Measurements from ENCODE around the gene KRT4.

DNA sequence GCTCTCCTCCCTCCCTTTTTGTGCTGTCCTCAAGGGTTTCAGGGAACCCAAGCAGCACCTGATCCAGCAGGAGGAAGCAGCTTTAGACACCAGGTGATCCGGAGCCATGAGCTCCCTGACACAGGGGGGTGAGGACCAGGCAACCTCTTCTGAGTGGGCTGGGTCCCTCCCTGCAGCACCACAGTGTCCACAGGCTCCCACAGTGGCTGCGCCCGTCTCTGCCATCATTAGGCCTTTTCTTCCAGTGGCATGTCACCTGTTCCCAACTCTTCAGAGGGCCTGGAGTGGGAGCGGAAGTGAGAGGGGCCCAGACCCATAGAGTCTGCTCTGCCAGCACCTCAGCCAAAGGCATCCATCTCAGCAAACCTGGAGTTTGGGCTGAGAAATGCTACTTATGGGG is 36.4 kb downstream of the KRT4 start:
- TF ChIP-seq, protein P1, sequence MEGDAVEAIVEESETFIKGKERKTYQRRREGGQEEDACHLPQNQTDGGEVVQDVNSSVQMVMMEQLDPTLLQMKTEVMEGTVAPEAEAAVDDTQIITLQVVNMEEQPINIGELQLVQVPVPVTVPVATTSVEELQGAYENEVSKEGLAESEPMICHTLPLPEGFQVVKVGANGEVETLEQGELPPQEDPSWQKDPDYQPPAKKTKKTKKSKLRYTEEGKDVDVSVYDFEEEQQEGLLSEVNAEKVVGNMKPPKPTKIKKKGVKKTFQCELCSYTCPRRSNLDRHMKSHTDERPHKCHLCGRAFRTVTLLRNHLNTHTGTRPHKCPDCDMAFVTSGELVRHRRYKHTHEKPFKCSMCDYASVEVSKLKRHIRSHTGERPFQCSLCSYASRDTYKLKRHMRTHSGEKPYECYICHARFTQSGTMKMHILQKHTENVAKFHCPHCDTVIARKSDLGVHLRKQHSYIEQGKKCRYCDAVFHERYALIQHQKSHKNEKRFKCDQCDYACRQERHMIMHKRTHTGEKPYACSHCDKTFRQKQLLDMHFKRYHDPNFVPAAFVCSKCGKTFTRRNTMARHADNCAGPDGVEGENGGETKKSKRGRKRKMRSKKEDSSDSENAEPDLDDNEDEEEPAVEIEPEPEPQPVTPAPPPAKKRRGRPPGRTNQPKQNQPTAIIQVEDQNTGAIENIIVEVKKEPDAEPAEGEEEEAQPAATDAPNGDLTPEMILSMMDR (IDR thresholded peaks at IDR 0.05; ENCODE audit: poor library complexity, severe bottlenecking), result no peak
- no peak for TF ChIP-seq EZH2 (IDR thresholded peaks at IDR 0.05; ENCODE audit: borderline replicate concordance, insufficient read depth, low read length, poor library complexity, severe bottlenecking)
- no peak for TF ChIP-seq POLR2AphosphoS5 (IDR thresholded peaks at IDR 0.05)
- no peak for TF ChIP-seq EP300 (conservative IDR thresholded peaks at IDR 0.05; ENCODE audit: poor library complexity, severe bottlenecking)
- no peak for TF ChIP-seq RAD21 (conservative IDR thresholded peaks at IDR 0.05)
- TF ChIP-seq TAF1 (IDR thresholded peaks at IDR 0.05; ENCODE audit: low read depth), result no peak
- TF ChIP-seq, protein P2, sequence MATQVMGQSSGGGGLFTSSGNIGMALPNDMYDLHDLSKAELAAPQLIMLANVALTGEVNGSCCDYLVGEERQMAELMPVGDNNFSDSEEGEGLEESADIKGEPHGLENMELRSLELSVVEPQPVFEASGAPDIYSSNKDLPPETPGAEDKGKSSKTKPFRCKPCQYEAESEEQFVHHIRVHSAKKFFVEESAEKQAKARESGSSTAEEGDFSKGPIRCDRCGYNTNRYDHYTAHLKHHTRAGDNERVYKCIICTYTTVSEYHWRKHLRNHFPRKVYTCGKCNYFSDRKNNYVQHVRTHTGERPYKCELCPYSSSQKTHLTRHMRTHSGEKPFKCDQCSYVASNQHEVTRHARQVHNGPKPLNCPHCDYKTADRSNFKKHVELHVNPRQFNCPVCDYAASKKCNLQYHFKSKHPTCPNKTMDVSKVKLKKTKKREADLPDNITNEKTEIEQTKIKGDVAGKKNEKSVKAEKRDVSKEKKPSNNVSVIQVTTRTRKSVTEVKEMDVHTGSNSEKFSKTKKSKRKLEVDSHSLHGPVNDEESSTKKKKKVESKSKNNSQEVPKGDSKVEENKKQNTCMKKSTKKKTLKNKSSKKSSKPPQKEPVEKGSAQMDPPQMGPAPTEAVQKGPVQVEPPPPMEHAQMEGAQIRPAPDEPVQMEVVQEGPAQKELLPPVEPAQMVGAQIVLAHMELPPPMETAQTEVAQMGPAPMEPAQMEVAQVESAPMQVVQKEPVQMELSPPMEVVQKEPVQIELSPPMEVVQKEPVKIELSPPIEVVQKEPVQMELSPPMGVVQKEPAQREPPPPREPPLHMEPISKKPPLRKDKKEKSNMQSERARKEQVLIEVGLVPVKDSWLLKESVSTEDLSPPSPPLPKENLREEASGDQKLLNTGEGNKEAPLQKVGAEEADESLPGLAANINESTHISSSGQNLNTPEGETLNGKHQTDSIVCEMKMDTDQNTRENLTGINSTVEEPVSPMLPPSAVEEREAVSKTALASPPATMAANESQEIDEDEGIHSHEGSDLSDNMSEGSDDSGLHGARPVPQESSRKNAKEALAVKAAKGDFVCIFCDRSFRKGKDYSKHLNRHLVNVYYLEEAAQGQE (IDR thresholded peaks at IDR 0.05; ENCODE audit: borderline replicate concordance), result no peak
- no peak for TF ChIP-seq MXI1 (conservative IDR thresholded peaks at IDR 0.05; ENCODE audit: poor library complexity, severe bottlenecking)

All from neural cell (in vitro differentiated cells).